ENCODE measurements around the gene LBR.

DNA sequence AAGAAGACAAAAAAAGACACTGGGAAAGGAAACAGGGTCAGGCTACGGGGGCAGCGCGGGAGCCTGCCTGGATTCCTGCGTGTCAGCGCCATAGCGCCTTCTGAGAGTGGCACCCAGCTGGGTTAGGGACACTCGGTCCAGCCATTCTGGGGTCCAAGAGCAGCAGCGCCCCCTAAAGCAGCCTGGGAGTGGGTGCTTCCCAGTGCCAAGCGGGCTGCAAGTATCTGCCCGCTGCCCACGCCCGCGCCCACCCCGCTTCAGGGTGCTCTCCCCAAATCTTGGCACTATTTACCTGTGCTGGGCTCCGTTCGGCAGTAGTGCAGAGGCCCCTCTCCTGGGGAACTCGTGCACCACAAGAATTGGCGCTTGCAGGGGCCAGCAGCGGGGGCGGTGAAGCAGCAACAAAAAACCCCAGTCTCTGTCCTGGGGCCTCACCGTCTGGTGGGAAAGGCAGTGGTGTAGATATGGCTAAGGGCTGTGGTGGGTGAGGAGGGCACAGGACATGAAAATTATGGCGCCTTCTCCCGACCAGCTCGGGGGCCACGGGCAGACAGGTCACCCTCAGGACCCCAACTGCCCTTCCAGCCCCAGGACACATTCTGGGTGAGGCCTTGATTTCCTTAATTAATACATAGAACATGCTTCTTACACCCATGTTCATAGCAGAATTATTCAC lies 24.1 kb upstream of the LBR start:
- no peak for TF ChIP-seq POLR2A (IDR thresholded peaks at IDR 0.05)
- TF ChIP-seq, protein P1, sequence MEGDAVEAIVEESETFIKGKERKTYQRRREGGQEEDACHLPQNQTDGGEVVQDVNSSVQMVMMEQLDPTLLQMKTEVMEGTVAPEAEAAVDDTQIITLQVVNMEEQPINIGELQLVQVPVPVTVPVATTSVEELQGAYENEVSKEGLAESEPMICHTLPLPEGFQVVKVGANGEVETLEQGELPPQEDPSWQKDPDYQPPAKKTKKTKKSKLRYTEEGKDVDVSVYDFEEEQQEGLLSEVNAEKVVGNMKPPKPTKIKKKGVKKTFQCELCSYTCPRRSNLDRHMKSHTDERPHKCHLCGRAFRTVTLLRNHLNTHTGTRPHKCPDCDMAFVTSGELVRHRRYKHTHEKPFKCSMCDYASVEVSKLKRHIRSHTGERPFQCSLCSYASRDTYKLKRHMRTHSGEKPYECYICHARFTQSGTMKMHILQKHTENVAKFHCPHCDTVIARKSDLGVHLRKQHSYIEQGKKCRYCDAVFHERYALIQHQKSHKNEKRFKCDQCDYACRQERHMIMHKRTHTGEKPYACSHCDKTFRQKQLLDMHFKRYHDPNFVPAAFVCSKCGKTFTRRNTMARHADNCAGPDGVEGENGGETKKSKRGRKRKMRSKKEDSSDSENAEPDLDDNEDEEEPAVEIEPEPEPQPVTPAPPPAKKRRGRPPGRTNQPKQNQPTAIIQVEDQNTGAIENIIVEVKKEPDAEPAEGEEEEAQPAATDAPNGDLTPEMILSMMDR (IDR thresholded peaks at IDR 0.05) = no peak

Measured in adrenal gland (tissue), 5 donors.